ENCODE measurements around the gene RPS6KB2.
"Not testable (repeated sequence)": the region's sequence is repeated elsewhere in the genome, so short reads cannot be mapped to it uniquely, and the experiment has no call there.

The RPS6KB2 gene

GRCh38 chr11:67442504-67443404 is 14.5 kb downstream of the RPS6KB2 start:
- DNase-seq (ENCODE audit: low read depth): no peak

- no peak for DNase-seq (ENCODE audit: low read depth)
Observed at GRCh38 chr11:67445515-67445914, 17.2 kb downstream of the RPS6KB2 start.

DNA sequence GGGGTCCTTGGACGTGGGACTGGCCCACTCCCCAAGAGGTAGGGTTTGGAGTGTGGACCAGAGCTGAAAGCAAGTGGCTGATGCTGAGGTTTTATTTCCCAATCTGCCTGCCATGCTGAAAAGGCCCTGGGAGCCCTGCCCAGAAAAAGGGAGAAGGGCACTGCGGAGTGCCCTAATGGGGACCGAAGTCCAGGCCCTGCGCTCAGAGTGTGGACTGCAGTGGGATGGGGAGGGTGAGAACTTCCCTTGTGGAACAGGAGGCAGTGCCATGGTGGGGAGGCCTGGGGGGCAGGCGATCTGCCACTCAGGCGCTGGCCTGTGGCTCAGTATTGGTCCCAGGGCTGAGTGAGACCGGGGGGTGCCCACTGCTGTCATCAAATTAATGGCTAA is 19.9 kb downstream of the RPS6KB2 start:
- no peak for DNase-seq (ENCODE audit: low read depth)

DNA sequence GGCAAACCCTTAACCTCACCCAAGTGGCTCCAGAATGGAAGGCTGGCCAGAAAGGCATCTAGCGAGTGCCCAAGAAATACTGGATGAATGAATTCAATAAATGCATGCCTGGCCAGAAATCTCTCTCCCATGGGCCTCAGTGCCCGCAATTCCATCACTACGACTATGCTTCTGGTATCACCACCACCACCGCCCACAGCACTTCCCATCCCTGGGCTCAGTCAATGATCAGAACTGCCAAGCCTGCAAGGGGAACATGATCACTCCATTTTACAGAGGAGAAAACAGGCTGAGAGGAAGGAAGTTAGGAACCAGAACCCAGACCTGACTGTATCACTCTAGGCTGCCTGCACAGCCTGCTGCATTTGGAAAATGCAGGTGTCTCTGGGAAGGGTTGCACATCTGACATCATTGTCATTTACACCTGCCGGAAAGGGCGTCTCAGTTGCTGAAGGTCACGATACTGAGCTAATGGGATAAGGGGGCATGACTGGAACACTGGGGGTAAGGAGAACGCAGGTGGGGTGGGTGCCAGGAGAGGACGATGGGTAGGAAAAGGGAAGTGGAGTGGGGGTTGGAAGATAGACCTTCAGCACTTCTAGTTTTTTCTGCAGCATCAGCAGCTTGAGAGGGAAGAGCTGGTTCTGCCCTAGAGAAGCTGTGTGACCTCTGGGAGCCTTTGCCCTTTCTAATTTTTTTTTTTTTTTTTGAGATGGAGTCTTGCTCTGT is 21.0 kb downstream of the RPS6KB2 start:
- no peak for DNase-seq (ENCODE audit: low read depth)

- no peak for DNase-seq (ENCODE audit: low read depth)
Observed at GRCh38 chr11:67450796-67451657, 22.7 kb downstream of the RPS6KB2 start.

GRCh38 chr11:67451658-67451976 is 23.3 kb downstream of the RPS6KB2 start:
- no peak for DNase-seq (ENCODE audit: low read depth)

- DNase-seq (ENCODE audit: low read depth): no peak
Observed at GRCh38 chr11:67452141-67452952, 24.1 kb downstream of the RPS6KB2 start, which contains the start of gene GPR152. Gene GPR152, minus strand, starts transcription at chr11:67452729. Its CDS starts 5 bp downstream, at chr11:67452724.

GRCh38 chr11:67453816-67454732 is 25.8 kb downstream of the RPS6KB2 start:
- DNase-seq (ENCODE audit: low read depth): no peak

DNA sequence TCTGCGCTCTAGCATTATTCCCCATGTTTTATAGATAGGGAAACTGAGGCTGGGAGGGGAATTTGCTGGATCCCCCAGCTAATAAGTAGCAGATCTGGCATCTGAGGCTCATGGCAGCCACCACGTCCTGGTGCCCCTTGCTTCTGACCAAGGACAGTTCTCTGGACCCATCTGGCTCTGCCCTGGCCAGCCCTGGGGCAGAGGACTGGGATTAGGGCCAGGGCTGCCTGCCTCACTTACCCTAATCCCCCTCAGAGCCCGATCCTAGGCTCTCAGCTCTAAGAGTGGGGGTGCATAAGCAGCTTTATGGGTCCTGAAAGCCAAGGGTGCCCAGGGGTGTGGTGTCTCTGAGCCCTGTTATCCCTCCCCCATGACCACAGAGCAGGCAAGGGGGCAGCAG is 26.8 kb downstream of the RPS6KB2 start, which contains the start of gene CABP4:
CABP4 (plus strand) TSS at position 301 of the 400 bp plus-strand sequence; CDS start at position 371, 70 bp downstream.
- DNase-seq (ENCODE audit: low read depth): no peak

- DNase-seq (ENCODE audit: low read depth): no peak
Observed at GRCh38 chr11:67456068-67456705, 27.9 kb downstream of the RPS6KB2 start.

GRCh38 chr11:67457453-67457852 is 29.2 kb downstream of the RPS6KB2 start:
- DNase-seq (ENCODE audit: low read depth): no peak

DNA sequence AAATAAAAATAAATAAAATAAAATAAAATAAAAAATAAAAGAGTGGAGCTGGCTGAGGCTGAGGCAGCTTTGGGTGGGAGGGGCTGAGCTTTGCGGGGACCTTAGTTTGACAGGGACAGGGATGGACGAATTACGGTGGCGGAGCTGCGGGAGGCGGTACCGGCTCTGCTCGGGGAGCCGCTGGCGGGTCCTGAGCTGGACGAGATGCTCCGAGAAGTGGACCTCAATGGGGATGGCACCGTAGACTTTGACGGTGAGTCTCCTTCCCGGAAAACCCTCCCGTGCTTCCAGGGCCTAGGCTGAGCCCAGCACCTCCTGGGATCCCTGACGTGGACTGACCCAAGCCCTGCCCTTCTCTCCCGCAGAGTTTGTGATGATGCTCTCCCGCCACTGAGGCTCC is 30.0 kb downstream of the RPS6KB2 start:
- DNase-seq (ENCODE audit: low read depth): no peak

- no peak for DNase-seq (ENCODE audit: low read depth)
Observed at GRCh38 chr11:67463186-67463585, 34.9 kb downstream of the RPS6KB2 start.

DNA sequence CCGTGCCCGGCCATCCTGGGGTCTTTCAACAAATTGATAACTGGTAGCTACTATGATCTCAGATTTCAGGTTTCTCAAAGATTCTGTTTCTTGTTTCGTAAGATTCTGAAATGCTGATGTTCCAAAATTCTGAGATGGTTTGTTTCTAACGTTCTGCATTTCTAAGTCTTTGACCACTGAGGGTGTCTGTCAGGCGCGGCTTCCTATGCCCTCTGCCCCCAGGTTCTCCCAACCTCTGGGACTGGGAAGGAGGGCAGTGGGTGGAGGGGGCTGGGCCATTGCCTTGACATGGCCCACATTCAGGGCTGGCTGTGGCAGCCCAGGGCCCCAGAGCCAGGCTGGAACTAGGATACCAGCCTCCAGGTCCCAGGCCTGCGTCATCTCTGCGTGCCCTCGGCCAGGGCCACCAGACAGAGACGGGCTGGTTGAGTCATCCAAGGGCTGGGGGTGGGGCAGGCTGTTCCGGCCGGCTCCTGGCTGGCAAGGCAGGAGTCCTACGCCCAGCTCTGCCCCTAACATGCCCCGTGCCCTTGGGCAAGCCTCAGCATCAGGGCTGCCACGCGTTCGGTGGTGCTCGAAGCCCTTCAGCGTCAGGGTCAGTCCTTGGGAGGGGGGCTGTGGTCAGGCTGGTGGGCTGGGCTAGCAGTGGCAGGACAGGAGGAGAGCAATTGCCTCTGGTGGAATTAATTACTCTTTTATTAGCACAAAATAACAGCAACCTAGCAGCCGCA is 35.6 kb downstream of the RPS6KB2 start:
- DNase-seq (ENCODE audit: low read depth): no peak

DNA sequence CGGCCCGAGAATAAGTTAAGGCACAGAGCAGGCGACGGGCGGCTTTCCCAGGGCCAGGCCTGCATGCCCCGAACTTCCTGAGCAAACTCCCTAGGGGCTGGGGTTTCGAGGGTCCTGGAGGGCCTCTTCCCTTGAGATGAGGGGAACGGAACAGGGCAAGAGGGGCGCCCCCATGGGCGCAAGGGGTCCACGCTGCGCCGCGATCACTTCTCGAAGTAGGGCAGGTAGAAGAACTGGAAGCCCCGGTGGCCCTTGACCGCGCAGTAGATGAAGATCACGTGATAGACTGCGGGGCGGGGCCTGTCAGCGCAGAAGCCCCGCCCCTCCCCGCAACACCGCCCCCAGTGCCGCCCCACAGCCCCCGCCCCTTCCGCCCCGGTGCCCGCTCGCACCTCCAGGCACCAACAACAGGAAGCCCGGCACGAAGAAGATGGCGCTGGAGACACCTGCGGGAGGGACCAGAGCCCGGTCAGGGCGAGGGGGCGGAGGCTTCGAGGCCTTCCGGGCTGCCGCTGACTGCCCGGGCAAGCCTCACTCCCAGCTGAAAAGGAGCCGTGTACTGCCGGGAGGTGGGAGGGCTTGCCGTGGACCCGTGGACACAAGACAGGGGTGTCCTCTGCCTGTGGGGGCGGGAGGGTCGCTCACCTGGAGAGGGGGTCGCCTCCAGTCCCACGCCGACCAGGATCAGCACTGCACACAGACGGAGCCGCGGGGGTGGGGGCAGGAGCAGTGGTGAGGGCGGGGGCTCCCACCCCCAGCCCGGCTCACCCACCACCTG is 36.3 kb downstream of the RPS6KB2 start:
- peak; percentile 80 for DNase-seq (ENCODE audit: low read depth)

DNA sequence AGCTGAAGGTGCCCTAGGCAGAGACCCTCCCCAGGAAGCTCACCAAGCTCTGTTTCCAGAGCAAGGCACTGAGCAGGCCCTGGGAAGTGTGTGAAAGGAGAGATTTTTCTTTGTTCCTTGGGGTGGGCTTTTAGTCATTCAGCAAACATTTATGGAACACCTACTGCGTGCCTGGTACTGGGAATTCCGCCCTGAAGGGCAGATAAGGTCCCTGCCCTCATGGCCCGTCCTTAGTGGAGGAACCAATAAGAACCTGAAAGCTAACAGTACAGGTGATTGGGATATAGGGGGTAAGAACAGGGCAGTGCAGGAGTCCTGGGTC is 36.9 kb downstream of the RPS6KB2 start:
- no peak for DNase-seq (ENCODE audit: low read depth)

GRCh38 chr11:67465530-67465929 is 37.2 kb downstream of the RPS6KB2 start:
- DNase-seq (ENCODE audit: low read depth): not testable (repeated sequence)

DNA sequence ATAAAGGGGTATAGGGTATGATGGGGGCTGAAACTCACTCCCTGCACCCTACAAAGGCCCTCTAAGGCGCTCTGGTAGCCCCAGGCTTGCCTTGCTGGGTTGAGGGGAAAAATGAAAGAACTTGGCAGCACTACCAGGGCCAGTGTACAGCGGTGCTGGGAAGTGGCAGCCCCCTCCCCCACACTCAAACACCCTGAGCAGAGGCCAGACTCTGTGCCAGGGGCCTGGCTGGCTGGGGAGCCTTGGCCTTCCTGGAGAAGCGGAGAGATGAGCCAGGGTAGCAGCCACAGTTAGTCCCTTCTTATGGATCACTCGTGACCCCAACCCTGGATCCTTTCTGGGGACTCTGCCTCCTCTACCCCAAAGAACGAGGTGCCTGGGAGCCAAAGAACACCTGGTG is 38.1 kb downstream of the RPS6KB2 start:
- DNase-seq (ENCODE audit: low read depth): no peak

Data from stimulated activated CD8-positive, alpha-beta memory T cell treated with anti-CD3 and anti-CD28 coated beads, Interleukin-15, amount 100 ng/mL, for 24 hours (primary cell).